Measurements from ENCODE around the gene FCHSD2.

DNA sequence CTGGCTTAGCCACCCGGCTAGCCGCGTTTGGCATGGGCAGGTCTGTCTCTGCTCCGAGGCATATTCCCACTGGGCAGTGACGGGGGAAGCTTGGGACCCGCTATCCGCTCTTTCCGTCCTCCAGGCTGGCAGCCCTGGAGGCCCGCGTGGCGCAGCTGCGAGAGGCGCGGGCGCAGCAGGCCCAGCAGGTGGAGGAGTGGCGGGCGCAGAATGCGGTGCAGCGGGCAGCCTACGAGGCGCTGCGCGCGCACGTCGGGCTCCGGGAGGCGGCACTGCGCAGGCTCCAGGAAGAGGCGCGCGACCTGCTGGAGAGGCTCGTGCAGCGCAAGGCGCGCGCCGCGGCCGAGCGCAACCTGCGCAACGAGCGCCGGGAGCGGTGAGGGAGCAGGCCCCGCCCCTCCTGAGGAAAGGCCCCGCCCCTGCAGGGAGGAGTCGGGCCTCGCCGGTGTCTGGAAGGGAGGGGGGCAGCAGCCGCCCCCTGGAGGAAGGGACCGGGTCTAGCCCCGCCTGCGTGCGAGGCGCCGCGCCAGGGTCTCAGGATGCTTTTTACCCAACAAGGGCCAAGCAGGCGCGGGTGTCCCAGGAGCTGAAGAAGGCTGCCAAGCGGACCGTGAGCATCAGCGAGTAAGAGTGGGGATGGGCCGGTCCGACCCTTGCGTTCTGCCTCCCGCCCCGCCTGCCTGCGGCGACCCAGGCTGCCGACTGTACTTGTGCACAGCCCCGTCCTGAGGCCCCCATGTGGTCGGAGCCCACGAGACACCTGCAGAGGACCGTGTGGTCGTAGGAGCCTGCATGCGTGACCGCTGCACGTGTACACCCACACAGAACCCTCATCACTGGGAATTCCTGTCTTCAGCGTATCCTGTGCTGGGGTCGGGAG is 320.0 kb downstream of the FCHSD2 start:
- TF ChIP-seq SIN3A (IDR thresholded peaks at IDR 0.05; ENCODE audit: borderline replicate concordance, insufficient read depth, low read length) (no peak), POLR2AphosphoS5 (IDR thresholded peaks at IDR 0.05; ENCODE audit: low read depth, low read length) (peak; percentile 78)

All from PFSK-1 (cell line).